Right hindlimb (tissue), 1 donor: ENCODE data around the gene MAP1B.
A peak's percentile ranks its signal among the peaks of the same experiment; 100 is the strongest.

Experiments
- DNase-seq: peaks from one replicate; pipeline ENCODE4 v3.0.0-alpha.2; 2018

The MAP1B gene

DNA sequence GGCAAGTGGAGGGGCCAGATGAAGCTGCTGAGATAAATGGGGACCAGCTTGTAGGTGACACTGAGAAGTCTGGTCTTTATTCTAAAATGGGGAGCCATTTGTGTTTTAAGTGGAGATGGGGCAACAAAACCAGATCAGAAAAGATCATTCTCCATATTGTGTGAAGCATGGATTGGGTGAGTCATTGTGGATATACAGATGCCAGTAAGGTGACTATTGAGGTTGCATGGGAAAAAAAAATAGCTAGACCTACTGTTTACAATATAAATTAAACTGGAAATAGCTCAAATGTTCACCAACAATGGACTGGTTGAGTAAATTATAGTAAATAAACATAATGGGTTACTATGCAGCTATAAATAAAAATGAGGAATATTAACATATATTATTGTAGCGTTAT, 5.4 kb upstream of the MAP1B start:
- DNase-seq = no peak

DNA sequence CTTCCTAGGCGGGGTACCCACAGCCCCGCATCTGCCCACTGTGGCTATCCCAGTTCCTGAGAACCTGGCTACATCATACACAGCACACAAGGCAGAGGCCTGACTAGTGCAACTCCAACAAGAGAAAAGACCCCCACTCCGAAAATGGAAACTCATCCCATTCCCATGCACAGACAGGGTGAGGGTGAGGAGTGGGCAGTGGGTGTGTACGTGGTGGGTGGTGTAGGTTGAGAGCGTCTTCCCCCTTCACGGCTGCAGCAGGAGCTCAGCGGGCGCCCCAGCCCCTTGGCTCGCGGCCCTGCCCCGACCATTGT, 501 bp upstream of the MAP1B start:
- no peak for DNase-seq

DNA sequence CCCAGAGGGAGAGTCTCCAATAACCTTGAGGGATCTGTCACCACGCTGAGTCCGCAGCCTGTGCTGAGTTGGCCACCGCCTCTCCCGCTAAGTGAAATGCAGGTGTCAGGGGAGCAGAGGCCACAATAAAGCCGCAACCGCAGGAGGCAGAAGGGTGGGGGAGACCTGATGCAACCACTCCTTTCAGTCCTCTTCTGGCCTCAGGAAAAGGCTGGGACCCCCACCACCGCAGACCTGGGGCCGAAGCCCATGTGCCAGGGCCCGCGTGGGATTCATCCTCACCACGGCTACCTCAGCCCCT, 576 bp downstream of the MAP1B start:
- DNase-seq = no peak

DNA sequence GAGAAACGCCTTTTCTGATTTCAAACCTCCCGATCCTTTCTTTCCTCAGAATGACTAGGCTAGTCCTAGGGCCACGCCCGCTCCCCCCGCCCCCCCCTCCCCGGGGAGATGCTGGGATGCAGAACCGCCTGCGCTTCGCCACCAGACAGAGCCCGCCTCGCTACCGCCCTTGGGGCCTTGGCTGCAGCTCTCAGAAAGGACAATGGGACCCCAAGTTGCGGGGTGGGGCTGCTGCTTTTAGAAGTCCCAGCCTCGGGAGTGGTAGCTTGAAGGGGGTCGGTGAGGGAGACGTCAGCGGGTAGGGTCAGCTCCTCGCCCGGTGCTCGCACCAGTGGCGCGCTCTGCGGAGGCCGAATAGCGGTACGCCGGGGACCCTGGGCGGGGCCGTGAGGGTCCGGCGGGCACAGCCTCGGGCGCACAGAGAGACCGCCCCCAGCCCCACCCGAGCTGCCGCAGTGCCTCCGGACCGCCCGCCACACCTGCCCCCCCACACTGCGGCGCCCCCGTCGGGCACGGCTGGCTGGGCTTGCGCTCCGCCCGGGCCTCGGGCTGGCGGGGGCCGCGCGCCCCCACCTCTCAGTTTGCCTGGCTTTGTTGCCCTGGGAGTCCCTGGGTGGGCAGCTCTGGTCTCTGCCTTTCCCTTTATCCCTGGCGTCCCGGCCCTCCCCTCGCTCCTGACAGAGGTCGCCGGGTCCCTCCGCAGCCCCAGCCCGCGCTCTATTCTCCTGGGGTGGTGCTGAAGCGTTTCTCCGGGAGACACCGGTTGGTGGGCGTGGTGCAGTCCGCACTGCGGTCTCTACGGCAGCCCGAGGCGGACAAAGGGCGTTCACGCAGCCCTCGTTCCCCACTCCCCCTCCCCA, 1.2 kb downstream of the MAP1B start:
- DNase-seq = peak; percentile 87

DNA sequence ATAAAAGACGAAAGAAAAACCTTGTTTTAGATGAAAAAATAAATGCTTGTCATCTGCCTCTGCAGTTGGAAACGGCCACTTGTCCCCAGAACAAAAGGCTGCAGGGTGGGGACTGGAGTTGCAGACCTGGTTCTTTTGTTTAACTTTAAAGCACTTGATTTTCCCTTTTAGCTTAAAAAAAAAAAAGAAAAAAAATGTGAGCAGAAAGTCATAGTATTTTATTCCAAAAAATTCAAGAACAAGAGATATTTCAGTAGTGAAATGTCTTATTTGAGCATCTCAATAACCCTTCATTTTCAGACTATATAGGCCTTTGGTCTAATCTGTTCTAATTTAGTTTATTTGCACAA, 1.8 kb downstream of the MAP1B start:
- no peak for DNase-seq

DNA sequence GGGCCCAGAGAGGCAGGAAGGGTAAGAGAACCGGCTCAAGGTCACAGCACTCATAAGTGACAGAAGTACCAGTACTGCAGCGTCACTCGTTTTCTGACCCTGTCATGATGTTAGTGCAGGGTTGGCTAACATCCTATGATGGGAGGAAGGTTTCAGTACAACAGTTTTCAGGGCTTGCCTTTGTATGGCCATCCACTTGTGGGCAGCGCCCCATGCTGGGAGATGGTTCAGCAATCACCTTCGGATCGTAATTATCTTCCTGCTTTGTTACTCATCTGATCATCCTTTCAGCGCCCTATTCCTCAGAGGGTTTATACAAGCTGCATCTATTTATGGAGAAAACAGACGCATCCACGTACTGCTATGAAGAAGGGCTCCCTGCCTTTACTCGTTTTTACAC, 2.4 kb downstream of the MAP1B start:
- no peak for DNase-seq

DNA sequence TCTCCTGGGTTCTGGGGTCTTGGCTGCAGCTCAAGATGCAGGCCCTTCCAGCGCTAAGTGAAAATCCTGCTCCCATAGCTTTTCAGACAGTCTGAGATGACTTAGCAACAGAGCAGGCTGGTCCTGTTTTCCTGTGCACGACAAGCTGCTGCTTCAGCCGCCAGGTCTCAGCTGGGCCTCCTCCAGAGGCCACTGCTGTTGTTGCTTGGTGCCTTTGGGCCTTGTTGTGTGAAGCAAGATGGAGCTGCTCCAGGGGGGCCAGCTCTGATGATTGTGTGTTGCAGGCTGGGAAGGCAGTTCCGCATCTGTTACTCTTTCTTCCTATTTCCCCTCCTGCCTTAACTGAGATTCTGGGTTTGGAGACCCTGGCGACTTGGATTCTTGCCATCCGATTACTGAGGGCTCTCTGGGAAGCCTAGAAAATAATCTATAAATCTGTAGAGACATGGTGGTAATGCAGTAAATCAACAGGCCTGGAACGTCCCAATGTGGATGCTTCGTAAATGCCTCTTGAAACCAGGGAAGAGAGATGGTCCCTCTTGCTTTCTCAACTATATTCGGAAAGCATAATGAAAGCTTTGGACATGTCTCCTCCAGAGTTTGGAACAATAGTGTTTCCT, 3.2 kb downstream of the MAP1B start:
- peak; percentile 76 for DNase-seq

DNA sequence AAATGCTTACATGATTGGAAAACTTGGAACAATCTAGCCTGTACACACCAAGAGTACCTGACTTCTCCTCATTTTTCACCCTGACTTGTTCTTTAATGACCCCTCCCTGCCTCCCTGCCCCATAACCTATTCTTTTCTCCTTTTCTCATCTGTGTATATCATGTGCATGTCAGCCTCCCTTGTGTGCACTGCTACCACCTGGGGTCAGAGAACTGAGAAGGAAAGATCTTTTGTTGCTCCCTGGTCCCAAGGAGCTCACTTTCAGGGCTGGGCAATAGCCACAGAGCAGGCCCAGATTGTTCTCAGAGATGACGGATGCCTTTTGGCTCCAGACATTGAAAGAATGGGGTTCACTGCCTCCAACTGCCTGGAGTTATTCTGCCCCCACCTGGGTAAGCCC, 5.1 kb downstream of the MAP1B start:
- DNase-seq = no peak

DNA sequence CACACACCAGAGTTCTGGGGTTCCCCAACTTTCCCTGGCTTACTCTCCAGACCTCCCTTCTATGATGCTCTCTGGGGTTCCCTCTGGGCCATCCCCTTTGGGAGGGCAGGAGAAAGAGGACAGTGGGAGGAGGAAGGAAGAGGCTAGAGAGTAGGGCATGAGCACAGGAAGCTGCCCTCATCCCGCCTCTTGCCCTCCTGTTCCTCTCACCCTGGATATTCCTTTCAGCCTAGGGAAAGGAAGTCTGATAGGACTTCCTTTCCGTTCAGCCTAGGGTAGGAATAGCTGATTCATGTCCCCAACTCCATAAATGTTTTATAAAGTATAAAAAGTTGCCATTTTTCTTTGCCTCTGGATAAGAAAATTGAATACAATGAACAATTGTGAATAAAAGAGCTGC, 7.4 kb downstream of the MAP1B start:
- no peak for DNase-seq

DNA sequence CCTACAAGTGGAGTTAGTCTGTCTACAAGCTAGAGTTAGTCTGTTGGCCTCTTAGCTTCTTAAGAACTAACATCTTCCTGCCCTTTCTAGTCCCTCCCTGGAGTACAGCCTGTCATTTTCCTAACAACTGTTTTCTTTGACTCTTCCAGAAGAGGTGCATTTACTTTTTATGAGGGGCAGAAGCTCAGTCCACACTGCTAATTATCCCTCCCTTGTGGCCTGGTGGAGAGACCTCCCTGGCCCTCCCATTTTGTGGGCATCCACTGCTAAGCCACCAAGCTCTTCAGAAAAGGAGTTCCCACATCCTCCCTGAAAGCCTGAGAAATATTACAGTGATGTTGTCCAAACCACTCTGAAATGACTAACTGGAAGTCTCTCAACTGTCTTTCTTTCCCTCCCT, 8.0 kb downstream of the MAP1B start:
- DNase-seq = peak; percentile 39

DNA sequence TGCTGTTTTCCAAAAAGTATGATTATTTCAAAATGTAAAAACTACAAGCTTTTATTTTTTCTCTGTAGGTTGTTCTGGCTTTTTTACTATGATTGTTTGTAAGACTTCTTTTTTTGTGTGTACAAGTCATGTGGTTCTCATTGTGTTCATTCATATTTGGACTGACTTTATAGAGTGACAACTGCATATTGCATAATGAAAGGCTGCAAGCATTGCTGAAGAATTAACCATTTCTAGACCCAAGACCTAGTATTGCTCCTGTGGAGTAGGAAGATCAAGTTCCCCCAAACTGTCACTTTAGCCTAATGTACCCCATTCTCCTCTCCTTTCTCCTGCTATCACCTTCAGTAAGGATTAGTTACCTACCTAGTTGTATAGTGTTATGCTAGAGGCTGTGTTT, 10.0 kb downstream of the MAP1B start:
- DNase-seq = no peak

DNA sequence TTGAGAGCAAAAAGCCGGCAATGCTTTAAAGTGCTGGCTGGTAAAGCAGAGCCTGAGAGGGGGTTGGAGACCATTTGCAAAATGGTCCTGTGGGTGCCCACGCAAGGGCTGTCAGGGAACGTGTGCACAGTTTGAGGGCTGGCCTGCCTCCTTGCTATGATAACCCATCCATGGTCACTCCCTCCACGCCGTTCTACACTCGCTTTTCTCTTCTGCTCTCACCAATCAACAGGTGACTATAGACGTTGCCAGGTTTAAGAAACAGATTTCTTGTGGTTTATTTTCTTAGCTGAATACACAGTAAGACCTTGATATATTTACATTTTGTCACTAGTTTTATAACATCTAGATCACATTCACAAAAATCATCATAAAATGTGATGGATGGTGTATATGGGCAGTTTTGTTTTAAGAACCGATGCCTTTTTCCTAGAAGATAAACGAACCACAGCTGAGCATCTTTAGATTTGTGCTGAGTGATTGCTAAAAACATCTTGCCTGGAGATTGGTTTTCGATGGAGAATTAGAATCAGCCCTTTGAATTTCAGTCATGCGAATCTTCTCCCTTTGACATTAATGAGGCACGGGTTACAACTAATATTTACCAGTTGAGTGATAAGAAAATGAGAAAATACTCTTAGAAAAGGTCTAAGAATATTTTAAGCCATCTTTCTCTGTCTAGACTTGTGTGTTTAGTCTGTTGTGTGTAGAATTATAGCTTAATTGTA, 13.9 kb downstream of the MAP1B start:
- DNase-seq = no peak

DNA sequence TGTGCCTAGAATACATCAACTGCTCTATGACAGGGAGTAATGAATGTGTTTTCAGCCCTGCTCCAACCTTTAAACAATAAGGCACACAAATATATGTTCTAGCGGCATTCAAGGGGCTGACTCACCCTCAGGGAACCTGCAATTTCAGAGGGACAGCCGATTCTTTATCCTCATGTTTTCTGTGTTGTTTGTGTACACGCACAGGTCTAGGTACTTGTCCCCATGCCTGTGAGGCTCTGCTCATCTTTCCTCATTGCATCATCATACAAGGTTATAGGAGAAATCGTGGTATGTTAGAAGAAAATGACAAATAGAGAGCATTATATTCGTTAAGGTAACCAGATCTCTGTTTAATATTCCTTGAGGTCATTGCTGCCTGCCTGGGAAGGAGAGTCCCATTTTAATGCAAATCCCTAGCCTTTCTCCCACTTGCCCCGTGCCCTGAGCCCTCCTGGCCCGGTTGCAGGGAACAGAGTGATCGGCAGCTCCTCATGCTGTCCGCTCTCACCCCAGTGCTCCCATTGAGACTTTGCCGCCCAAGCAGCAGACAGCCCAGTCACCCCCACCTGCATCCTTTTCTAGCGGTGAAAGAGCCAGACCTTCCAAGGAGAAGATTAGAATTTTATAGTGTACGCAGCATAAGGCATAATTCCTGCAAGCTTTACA, 14.6 kb downstream of the MAP1B start:
- DNase-seq = no peak

DNA sequence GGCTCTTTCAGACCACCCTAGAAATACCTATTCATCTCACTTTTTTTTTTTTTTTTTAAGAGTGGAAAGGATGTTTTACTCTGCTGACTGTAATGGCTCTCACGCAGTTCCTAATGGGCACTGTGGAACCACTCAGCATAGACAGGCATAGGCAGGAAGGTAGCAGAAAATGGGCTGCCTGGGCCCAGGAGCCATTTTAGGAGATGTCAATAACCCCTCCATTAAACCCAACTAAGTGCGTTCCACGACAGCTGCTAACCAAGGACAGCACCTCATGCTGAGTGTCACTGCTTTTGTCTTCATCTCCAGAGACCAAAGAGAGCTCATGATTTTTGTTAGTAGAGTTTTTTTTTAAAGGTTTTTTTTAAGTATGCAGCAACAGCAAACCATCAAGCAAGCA, 15.3 kb downstream of the MAP1B start:
- DNase-seq = no peak

DNA sequence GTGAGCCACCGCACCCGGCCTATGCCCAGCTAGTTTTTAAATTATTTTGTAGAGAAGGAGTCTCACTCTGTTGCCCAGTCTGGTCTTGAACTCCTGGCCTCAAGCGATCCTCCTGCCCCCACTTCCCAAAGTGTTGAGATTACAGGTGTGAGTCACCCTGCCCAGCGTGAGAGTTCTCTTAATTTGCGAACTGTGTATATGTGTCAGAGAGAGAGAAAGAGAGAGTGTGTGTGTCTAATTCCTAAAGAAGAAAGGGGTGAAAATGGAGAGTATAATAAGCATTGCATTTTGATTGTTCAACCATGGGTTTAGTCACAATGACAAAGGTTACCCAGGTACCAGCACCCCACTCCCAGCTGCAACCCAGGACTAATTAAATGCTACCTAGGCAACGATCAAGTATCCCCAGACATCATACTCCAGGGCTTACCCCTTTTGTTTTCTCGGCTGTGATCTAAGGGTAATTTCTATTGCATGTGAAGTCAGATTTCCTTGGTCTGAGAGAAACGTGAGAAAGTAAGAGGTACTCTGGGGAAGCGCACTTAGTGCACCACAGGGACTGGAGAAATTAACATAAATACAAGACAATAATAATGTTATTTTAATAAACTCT, 16.6 kb downstream of the MAP1B start:
- DNase-seq = no peak

DNA sequence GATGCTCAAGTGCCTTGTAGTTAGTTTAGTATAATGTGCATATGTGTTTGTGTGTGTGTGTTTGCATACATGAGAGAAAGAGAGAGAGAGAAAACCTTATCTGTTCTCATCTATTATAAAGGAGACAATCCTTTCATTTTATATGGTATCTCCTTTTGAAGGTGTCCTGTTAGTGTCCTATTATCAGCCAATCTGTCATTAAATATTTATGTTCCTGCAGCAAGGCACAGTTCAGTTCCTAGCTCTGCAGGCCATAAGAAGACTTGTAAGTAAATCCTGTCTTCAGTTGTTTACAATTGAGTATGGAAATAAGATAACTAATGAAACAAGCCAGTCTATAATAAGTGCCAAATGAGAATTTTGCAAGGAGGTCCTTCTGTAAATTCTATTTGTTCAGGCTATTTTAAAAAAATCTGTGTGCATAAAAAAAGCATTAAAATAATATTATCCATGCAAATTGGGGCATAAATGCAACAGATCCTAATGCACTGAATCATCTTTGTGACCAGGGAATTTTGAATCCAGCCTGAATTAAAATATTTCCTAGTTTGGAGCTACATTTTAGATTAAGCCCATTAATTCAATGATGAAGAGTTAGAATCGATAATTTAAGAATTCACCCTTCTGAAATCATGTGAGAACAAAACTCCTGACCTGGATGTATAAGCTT, 18.1 kb downstream of the MAP1B start:
- no peak for DNase-seq

DNA sequence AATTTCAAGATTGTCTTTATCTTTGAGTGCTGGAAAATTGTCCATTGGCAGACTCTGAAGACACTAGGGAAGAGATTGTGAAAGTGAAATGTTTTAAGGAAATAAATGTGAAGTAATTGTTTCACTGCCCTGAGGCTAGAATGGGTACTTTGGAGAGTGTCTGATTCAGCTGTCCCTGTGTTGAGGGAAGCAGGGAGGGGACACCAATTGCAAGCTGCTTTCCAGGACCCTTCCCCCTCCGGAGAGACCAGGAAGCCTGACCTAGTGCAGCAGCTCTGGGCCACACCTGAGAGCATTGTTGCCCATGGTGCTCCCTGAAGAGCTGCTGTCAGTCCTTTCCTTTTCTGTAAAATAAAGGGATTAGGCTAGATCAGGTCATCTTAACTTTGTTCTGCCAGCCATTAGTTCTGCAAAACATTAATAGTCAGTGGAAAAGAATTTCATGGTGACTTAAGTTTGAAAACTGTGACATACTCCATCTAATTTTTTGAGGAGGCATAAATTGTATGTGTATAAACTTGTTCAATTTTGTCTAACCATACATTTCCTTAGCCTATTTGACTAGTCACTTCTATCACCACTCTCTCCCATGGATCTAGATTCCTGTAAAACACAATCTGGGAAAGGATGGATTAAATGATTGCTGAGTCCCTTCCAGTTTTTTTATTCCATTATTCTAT, 18.8 kb downstream of the MAP1B start:
- no peak for DNase-seq

DNA sequence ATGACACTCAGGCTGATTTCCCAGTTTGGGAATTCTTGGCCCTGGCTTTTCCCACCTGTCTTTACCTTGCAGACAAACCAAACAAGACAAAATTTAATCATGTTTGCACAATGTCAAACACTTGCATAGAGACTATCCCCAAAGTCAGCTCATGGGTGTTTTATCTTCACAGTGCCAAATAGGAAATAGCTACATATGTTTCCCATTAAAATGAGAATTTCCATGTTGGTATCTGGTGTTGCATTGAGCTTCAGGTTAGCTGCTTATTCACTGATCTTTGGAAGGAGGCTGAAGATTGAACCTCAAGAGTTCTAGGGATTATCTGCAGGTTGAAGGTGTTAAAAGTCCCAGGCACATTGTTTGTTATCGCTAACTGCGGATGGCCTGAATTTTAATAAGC, 19.5 kb downstream of the MAP1B start:
- DNase-seq = no peak

DNA sequence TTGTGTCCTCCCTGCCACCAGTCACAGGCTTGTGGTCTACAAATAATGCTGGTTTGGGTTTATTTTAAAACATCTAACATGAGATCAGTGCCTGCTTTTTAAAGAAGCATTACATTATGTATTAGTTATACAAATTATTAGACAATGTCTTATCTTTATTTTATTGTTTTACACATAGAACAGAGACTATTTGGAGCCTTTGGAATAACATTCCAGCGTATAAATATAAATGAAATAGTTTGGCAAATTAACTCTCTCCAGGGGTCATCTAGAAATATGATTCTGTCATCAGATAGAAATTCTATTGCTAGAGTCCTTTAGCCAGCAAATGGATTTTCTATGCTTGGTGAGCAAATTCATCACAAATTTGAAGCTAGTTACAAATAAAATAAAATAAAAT, 22.4 kb downstream of the MAP1B start:
- DNase-seq = no peak

DNA sequence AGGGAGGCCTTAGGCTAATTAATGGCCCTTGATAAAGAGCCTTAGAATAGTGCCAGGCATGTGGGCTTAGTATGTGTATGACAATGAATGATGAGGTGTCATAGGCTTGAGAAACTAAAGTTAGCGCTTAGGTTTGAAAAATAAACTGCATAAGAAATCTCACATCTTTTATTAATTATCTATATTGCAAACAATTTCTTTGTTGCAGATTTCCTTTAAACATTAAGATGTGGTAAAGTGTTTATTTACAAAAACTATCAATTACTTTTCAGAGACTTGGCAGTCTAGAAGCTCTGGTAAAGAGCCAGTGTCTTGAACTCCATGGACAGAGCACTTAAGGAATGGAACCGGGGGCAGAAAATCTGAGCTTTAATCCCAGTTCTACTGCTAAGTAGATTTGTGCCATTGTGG, 23.1 kb downstream of the MAP1B start:
- DNase-seq = no peak

DNA sequence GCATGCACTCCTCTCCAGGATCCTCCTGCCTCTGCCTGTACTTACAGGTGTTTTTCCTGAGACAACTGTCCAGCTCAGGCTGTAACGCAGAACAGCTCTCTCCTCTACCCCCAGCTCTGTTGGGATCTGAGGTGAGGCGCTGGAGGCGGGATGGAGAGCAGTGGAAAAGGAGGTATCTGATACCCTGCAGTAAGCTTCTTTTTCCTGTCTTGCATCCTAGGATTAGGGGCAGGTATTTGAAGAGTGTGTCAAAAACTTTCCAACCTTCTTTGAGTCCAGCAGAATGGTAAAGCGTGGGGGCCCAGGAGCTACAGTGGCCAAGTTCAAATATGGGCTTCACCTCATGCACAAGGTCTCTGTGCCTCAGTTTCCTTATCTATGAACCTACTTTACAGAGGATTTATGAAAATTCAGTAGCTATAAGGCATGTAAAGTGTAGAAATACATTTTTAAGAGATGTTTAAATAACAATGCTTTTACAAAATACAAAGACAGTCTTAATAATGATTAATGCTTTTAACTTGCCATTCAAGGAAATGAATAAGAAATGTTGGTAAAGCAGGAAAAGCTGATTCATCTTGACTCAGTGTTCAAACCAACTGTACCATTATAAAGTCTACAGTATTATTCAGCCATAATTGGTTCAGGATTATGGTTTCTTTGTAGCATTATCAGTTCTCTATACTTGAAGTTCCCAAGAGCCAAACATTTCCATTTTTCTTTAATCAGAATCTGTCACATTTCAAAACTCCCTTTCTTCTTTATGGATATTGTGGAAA, 26.1 kb downstream of the MAP1B start:
- no peak for DNase-seq
